ENCODE results near the gene IMPDH1. TPM values are rescaled to one million over a fixed set of nuclear protein-coding genes. Genes with fewer than 3 reads are reported as not detected.

Gene IMPDH1
- total and polyA plus RNA-seq, 4 donors: 25.9 to 136 (median 61.9) TPM

GRCh38 chr7:128431754-128432153 lies 22.0 kb upstream of the IMPDH1 start:
- H3K36me3 ChIP-seq (ENCODE audit: control insufficient read depth in 4 of 4, insufficient read depth in 4 of 4, low read length in 4 of 4): no peaks in the 10 kb centered on the region
- H3K9me3 ChIP-seq (ENCODE audit: control insufficient read depth in 4 of 4, insufficient read depth in 3 of 4, low read length in 3 of 4): no peaks in the 10 kb centered on the region
- H3K9ac ChIP-seq (ENCODE audit: insufficient read depth in 1 of 2, low read length in 2 of 2): no peak overlapping the region
- H3K27me3 ChIP-seq (ENCODE audit: control insufficient read depth in 3 of 3, insufficient read depth in 3 of 3, low read length in 2 of 3): no peaks in the 10 kb centered on the region
- WGBS, 2 donors: 85 to 86% methylated on average over 2 of the region's 2 CpGs
- H3K4me3 ChIP-seq: no peak overlapping the region
- ATAC-seq (ENCODE audit: insufficient read depth, low FRiP score) (no peak), DNase-seq (no peak)
- TF ChIP-seq CTCF (IDR thresholded peaks at IDR 0.05; ENCODE audit: control extremely low read depth, extremely low read depth): no peak
- H3K4me1 ChIP-seq (ENCODE audit: control insufficient read depth in 5 of 5, insufficient read depth in 5 of 5, low read length in 5 of 5): peaks cover 0 to 15% (median 0%) of the 10 kb centered on the region in 5 donors
- H3K27ac ChIP-seq (ENCODE audit: low read depth in 1 of 2, low read length in 1 of 2): no peak overlapping the region

DNA sequence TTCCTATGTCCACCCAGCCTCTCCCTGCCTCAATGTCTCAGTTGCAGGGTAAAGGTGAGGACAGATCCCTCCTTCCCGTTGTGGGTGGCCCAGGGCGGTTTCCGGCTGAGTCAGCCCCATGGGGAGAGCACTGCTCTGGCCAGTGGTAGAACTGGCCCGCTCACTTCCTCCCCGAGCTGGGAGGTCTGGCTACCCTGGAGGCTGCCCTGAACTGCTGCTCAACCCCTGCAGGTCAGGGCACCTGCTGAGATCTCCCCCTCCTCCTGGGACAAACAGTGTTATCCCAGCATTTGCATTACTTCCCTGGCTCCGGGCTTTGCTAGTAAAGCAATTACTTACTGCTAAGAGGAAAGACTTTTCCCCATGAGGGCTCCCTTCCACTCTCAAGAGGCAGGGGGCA lies 21.4 kb upstream of the IMPDH1 start:
- H3K36me3 ChIP-seq (ENCODE audit: control insufficient read depth in 4 of 4, insufficient read depth in 4 of 4, low read length in 4 of 4): no peaks in the 10 kb centered on the region
- no peaks in the 10 kb centered on the region for H3K27me3 ChIP-seq (ENCODE audit: control insufficient read depth in 3 of 3, insufficient read depth in 3 of 3, low read length in 2 of 3)
- ATAC-seq (ENCODE audit: insufficient read depth, low FRiP score): no peak
- peaks cover 0 to 15% (median 0%) of the 10 kb centered on the region in 5 donors for H3K4me1 ChIP-seq (ENCODE audit: control insufficient read depth in 5 of 5, insufficient read depth in 5 of 5, low read length in 5 of 5)
- H3K9ac ChIP-seq (ENCODE audit: insufficient read depth in 1 of 2, low read length in 2 of 2): no peak overlapping the region
- 67 to 72% methylated on average over 6 of the region's 6 CpGs for WGBS, 2 donors
- no peak overlapping the region for H3K4me3 ChIP-seq
- no peak for TF ChIP-seq CTCF (IDR thresholded peaks at IDR 0.05; ENCODE audit: control extremely low read depth, extremely low read depth)
- no peak overlapping the region for H3K27ac ChIP-seq (ENCODE audit: low read depth in 1 of 2, low read length in 1 of 2)
- no peaks in the 10 kb centered on the region for H3K9me3 ChIP-seq (ENCODE audit: control insufficient read depth in 4 of 4, insufficient read depth in 3 of 4, low read length in 3 of 4)
- no peak for DNase-seq

GRCh38 chr7:128430207-128430606 lies 20.4 kb upstream of the IMPDH1 start:
- Histone ChIP-seq H3K4me1 (ENCODE audit: control insufficient read depth in 5 of 5, insufficient read depth in 5 of 5, low read length in 5 of 5) (peaks cover 0 to 6% (median 0%) of the 10 kb centered on the region in 5 donors), H3K27ac (ENCODE audit: low read depth in 1 of 2, low read length in 1 of 2) (no peak overlapping the region), H3K9ac (ENCODE audit: insufficient read depth in 1 of 2, low read length in 2 of 2) (no peak overlapping the region), H3K27me3 (ENCODE audit: control insufficient read depth in 3 of 3, insufficient read depth in 3 of 3, low read length in 2 of 3) (no peaks in the 10 kb centered on the region), H3K4me3 (no peak overlapping the region), H3K36me3 (ENCODE audit: control insufficient read depth in 4 of 4, insufficient read depth in 4 of 4, low read length in 4 of 4) (no peaks in the 10 kb centered on the region), H3K9me3 (ENCODE audit: control insufficient read depth in 4 of 4, insufficient read depth in 3 of 4, low read length in 3 of 4) (no peaks in the 10 kb centered on the region)
- no peak for DNase-seq
- 81 to 87% methylated on average over 3 of the region's 3 CpGs for WGBS, 2 donors
- no peak for ATAC-seq (ENCODE audit: insufficient read depth, low FRiP score)
- no peak for TF ChIP-seq CTCF (IDR thresholded peaks at IDR 0.05; ENCODE audit: control extremely low read depth, extremely low read depth)

GRCh38 chr7:128427289-128427891 lies 17.6 kb upstream of the IMPDH1 start:
- no peaks in the 10 kb centered on the region for H3K36me3 ChIP-seq (ENCODE audit: control insufficient read depth in 4 of 4, insufficient read depth in 4 of 4, low read length in 4 of 4)
- ATAC-seq (ENCODE audit: insufficient read depth, low FRiP score) (peak; percentile 76), DNase-seq (peak in 2 of 3 donors; percentile 83 to 84)
- H3K4me3 ChIP-seq: no peak overlapping the region
- H3K4me1 ChIP-seq (ENCODE audit: control insufficient read depth in 5 of 5, insufficient read depth in 5 of 5, low read length in 5 of 5): peaks cover 0 to 6% (median 0%) of the 10 kb centered on the region in 5 donors
- H3K9me3 ChIP-seq (ENCODE audit: control insufficient read depth in 4 of 4, insufficient read depth in 3 of 4, low read length in 3 of 4): no peaks in the 10 kb centered on the region
- no peak overlapping the region for H3K27ac ChIP-seq (ENCODE audit: low read depth in 1 of 2, low read length in 1 of 2)
- no peaks in the 10 kb centered on the region for H3K27me3 ChIP-seq (ENCODE audit: control insufficient read depth in 3 of 3, insufficient read depth in 3 of 3, low read length in 2 of 3)
- no peak overlapping the region for H3K9ac ChIP-seq (ENCODE audit: insufficient read depth in 1 of 2, low read length in 2 of 2)
- peak; percentile 65 for TF ChIP-seq CTCF (IDR thresholded peaks at IDR 0.05; ENCODE audit: control extremely low read depth, extremely low read depth)
- 15 to 20% methylated on average over 7 of the region's 7 CpGs for WGBS, 2 donors
